HepG2 (cell line): Measurements from ENCODE around the gene DENND4A. TPM values are rescaled to one million over a fixed set of nuclear protein-coding genes. Genes with fewer than 3 reads are reported as not detected.
A peak's percentile ranks its signal among the peaks of the same experiment; 100 is the strongest.

Experiments
- CTCF ChIP-seq: sonication (generic); formaldehyde crosslinking; IDR thresholded peaks from 2 replicates; pipeline ENCODE4 v1.5.0; 2020; ENCODE audit warnings: mild to moderate bottlenecking, missing genetic modification reagents, moderate library complexity
- GPBP1L1 ChIP-seq: sonication (generic); formaldehyde crosslinking; IDR thresholded peaks from 2 replicates; pipeline ENCODE4 v1.5.0; 2020; ENCODE audit warnings: mild to moderate bottlenecking, missing genetic modification reagents
- HNF1A ChIP-seq, 2 experiments: sonication (generic) in 1 of 2; formaldehyde crosslinking in 1 of 2; IDR thresholded peaks; 2 replicates each; pipeline versions ENCODE4 v1.4.0 to v1.6.1; 2016 to 2020; ENCODE audit warnings: borderline replicate concordance in 1 of 2, low read depth in 1 of 2, mild to moderate bottlenecking in 1 of 2, missing genetic modification reagents in 1 of 2
- KDM2A ChIP-seq: sonication (generic); formaldehyde crosslinking; IDR thresholded peaks from 2 replicates; pipeline ENCODE4 v1.4.0; 2020; ENCODE audit warnings: low read depth, missing genetic modification reagents, borderline replicate concordance
- PLRG1 ChIP-seq: fragments of 450-650 bp; conservative IDR thresholded peaks from 2 replicates; pipeline ENCODE4 v1.6.1; 2016
- PRPF4 ChIP-seq: fragments of 200-400 bp; formaldehyde crosslinking; IDR thresholded peaks from 2 replicates; pipeline ENCODE4 v1.6.1; 2016; ENCODE audit warnings: low read length, low read depth; ENCODE audit not compliant: poor library complexity, severe bottlenecking
- YEATS4 ChIP-seq: sonication (generic); formaldehyde crosslinking; IDR thresholded peaks from 2 replicates; pipeline ENCODE4 v1.4.0; 2020; ENCODE audit warnings: missing genetic modification reagents, borderline replicate concordance
- ZNF253 ChIP-seq: sonication (generic); formaldehyde crosslinking; IDR thresholded peaks from 2 replicates; pipeline ENCODE4 v1.8.0; 2022; ENCODE audit warnings: mild to moderate bottlenecking, missing genetic modification reagents, borderline replicate concordance
- ZNF670 ChIP-seq: sonication (generic); formaldehyde crosslinking; IDR thresholded peaks from 2 replicates; pipeline ENCODE4 v1.8.0; 2022; ENCODE audit warnings: mild to moderate bottlenecking, missing genetic modification reagents, borderline replicate concordance
- polyA plus RNA-seq, 8 experiments: library from polyadenylated mRNA; depleted of rRNA in 3 of 8; stranded (reverse) in 7 of 8; unstranded in 1 of 8; fragments of >200 nt; fragmentation: Illumina TruSeq in 4 of 8; extraction: Trizol in 4 of 8; gene quantifications; 2 replicates each; pipeline versions ENCODE4 v1.2.1 to v1.2.3, GENCODE V29; 2011 to 2016; ENCODE audit warnings: low read depth in 4 of 8, missing spikeins in 1 of 8, mixed read lengths in 1 of 8; ENCODE audit not compliant: insufficient read depth in 1 of 8
- total RNA-seq, 5 experiments: library from RNA; depleted of rRNA; stranded (reverse); fragments of >200 nt; fragmentation: Illumina TruSeq; extraction: Trizol; gene quantifications; 2 replicates each; pipeline ENCODE4 v1.2.3, GENCODE V29; 2016; ENCODE audit warnings: low read depth in 1 of 5
- TF ChIP-seq, protein P1 (sequence below): IDR thresholded peaks from 2 replicates; pipeline ENCODE4 v1.6.1; 2016; ENCODE audit warnings: low read depth, borderline replicate concordance

Gene DENND4A
- total and polyA plus RNA-seq, 2 of the 13 experiments (the other 11 are each of a cell fraction or from before 2014, with no cell fraction given) = 13.2 to 18.6 TPM

GRCh38 chr15:65611888-65612615 is 180.0 kb downstream of the DENND4A start (continued):
- no peak for TF ChIP-seq HNF1A (IDR thresholded peaks at IDR 0.05; ENCODE audit: low read depth)
- no peak for TF ChIP-seq HNF1A (CRISPR knock-in tag; IDR thresholded peaks at IDR 0.05; ENCODE audit: borderline replicate concordance)
- peak; percentile 60 for TF ChIP-seq YEATS4 (CRISPR knock-in tag)
- TF ChIP-seq PLRG1 = no peak
- TF ChIP-seq GPBP1L1 = no peak
- 0 out of 2 replicates have a peak, but pooled peaks have one; percentile 18 for TF ChIP-seq KDM2A
- TF ChIP-seq ZNF670 (CRISPR knock-in tag) = 0 out of 2 replicates have a peak, but pooled peaks have one; percentile 31
- TF ChIP-seq, protein P1, sequence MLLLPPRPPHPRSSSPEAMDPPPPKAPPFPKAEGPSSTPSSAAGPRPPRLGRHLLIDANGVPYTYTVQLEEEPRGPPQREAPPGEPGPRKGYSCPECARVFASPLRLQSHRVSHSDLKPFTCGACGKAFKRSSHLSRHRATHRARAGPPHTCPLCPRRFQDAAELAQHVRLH (CRISPR knock-in tag) = peak; percentile 21; the same call in 1 of the 2 replicates
- TF ChIP-seq PRPF4 = no peak
- no peak for TF ChIP-seq ZNF253 (CRISPR knock-in tag)
- peak; percentile 37; the same call in 1 of the 2 replicates for TF ChIP-seq CTCF (CRISPR knock-in tag)
